Body of pancreas (tissue), 4 donors: Measurements from ENCODE around the gene TAS2R3. TPM values are rescaled to one million over a fixed set of nuclear protein-coding genes. Genes with fewer than 3 reads are reported as not detected.

Source experiments
- ATAC-seq: fragments of 150-250 bp; one replicate; pipeline ENCODE4 v1.9.1; 2016
- DNase-seq, 4 donors: peaks; one replicate each; pipeline ENCODE4 v3.0.0-alpha.2; 2019
- H3K27ac ChIP-seq, 4 donors: fragments of 200-600 bp; sonication (generic); 1 replicate in 3 of 4; 2 replicates in 1 of 4; pipeline versions ENCODE4 v1.5.1 to v1.6.1; 2016 to 2019; ENCODE audit warnings: mild to moderate bottlenecking in 1 of 4, mixed read lengths in 1 of 4, moderate library complexity in 1 of 4
- H3K27me3 ChIP-seq, 2 donors: fragments of 200-600 bp; sonication (generic); one replicate each; pipeline ENCODE4 v1.6.0; 2016; ENCODE audit warnings: mild to moderate bottlenecking in 1 of 2
- H3K36me3 ChIP-seq, 2 donors: fragments of 200-600 bp; sonication (generic); replicated peaks in 1 of 2; 2 replicates each; pipeline ENCODE4 v1.5.1; 2016; ENCODE audit warnings: low read depth in 2 of 2; ENCODE audit not compliant: insufficient read depth in 1 of 2
- H3K4me1 ChIP-seq: fragments of 200-600 bp; sonication (generic); one replicate; pipeline ENCODE4 v1.6.0; 2016
- H3K4me3 ChIP-seq, 2 donors: fragments of 200-600 bp; sonication (generic); 1 replicate in 1 of 2; 2 replicates in 1 of 2; pipeline ENCODE4 v1.5.1; 2016 to 2019
- H3K9me3 ChIP-seq, 3 donors: fragments of 200-600 bp; sonication (generic); 1 replicate in 2 of 3; 2 replicates in 1 of 3; pipeline ENCODE4 v1.5.1; 2016
- CTCF ChIP-seq, 7 experiments: fragments of 450-650 bp in 4 of 7; fragments of 200-600 bp in 3 of 7; sonication (generic) in 3 of 7; IDR thresholded peaks; one replicate each; pipeline ENCODE4 v1.5.1; 2016 to 2019; ENCODE audit warnings: antibody characterized with exemption in 7 of 7
- POLR2A ChIP-seq, 3 donors: fragments of 450-650 bp; IDR thresholded peaks; one replicate each; pipeline ENCODE4 v1.6.1; 2016; ENCODE audit warnings: antibody characterized with exemption in 3 of 3, mild to moderate bottlenecking in 2 of 3
- WGBS, 2 donors: methylation state at CpG; one replicate each; pipeline ENCODE4 v1.1.5; 2017; 5-methylcytosine and 5-hydroxymethylcytosine counted together
- intact Hi-C: fragments of 100-400 bp; cut with DNase I; formaldehyde crosslinking; loops from one replicate; pipeline ENCODE4 v1.15.1; 2023
- small RNA-seq: library from RNA; depleted of rRNA; stranded (forward); fragments of <200 nt; gene quantifications from one replicate; pipeline ENCODE3, GENCODE V24; 2016
- total RNA-seq, 2 donors: library from RNA; depleted of rRNA; stranded (reverse); fragments of >200 nt; gene quantifications; one replicate each; pipeline ENCODE4 v1.1.0, GENCODE V29; 2016

TAS2R3 gene
- total RNA-seq, 2 donors from 2014 or later, result 2.6 TPM; not detected in 1

DNA sequence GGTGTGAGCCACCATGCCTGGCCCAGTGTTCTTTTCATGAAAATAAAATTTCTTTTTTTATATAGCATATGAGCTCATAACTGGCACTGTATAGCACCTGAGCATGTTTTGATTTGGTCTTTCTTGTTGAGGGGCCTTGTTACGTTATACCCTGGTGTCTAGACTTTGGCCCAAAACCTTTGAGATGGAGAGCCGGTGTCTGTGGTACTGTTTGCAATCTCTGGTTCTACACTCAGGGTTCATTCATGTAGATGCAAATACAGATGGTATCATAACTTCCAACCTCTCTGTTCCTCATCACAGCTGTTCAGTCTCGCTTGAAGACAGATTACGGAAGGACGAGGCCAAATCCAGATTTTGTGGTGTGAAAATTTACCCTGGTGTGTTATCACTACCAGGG, 26.0 kb downstream of the TAS2R3 start, which contains the start of gene TAS2R5:
Gene TAS2R5, plus strand, starts transcription at position 301 of the 400 bp plus-strand sequence. CDS start 145 bp downstream, outside the sequence.
- ATAC-seq (no peak), DNase-seq (no peak)
- Histone ChIP-seq H3K36me3 (no peaks in the 10 kb centered on the region), H3K27me3 (no peaks in the 10 kb centered on the region), H3K4me1 (no peaks in the 10 kb centered on the region), H3K9me3 (no peaks in the 10 kb centered on the region), H3K27ac (no peak within 1 kb of the TSS), H3K4me3 (no peak within 1 kb of the TSS)
- TF ChIP-seq POLR2A (IDR thresholded peaks at IDR 0.05) (no peak), CTCF (IDR thresholded peaks at IDR 0.05) (no peak)
- intact Hi-C loops, result no loop called here
- 67 to 91% methylated on average over 2 to 5 of the region's 5 CpGs for WGBS, 2 donors

DNA sequence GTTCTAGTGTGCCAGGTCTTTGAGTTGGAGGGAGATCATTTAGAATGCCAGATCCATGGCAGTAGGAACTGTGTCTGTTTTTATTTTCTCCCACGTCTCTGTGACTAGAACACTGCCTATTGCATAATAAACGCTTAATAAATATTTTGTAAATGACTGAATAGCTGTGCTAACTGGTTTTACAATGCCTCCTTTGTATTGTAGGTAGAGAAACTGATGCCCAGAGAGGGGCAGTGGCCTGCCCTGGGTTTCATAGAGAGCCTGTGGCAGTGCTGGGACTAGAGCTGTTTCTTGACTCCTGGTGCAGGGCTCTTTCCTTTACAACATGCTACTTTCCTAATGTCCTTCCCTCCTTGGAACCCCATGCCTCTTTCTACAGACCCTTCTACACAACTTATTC, 28.6 kb downstream of the TAS2R3 start:
- 65 to 67% methylated on average over 2 of the region's 2 CpGs for WGBS, 2 donors
- no peak for ATAC-seq
- no peaks in the 10 kb centered on the region for H3K36me3 ChIP-seq
- H3K4me3 ChIP-seq, result no peak overlapping the region
- no peak overlapping the region for H3K27ac ChIP-seq
- no peak for DNase-seq
- no peaks in the 10 kb centered on the region for H3K4me1 ChIP-seq
- TF ChIP-seq CTCF (IDR thresholded peaks at IDR 0.05) (no peak), POLR2A (IDR thresholded peaks at IDR 0.05) (no peak)
- H3K27me3 ChIP-seq, result no peaks in the 10 kb centered on the region
- H3K9me3 ChIP-seq, result no peaks in the 10 kb centered on the region
- intact Hi-C loops, result no loop called here

Small RNA genes within 50 kb of the gene (small RNA-seq; reads per million reads assigned to genes)
- gene RNU1-82P, result not detected

Other genes with a start within 250 kb of the TAS2R3 start
- 10 to 100 TPM; 12.7 to 30.7 TPM for gene AGK, start 212.7 kb upstream of the TAS2R3 start, total RNA-seq
- gene DENND11, start 61.9 kb upstream of the TAS2R3 start, total RNA-seq, result 10 to 100 TPM; 17.8 to 31.9 TPM
- not detected for gene WEE2, start 55.7 kb upstream of the TAS2R3 start, total RNA-seq
- gene SSBP1, start 25.7 kb upstream of the TAS2R3 start, total RNA-seq, result 10 to 100 TPM; 32.6 to 52.9 TPM
- gene TAS2R4, start 12.6 kb downstream of the TAS2R3 start, total RNA-seq, result 1 to 10 TPM; 1.3 to 3.4 TPM
- gene TAS2R5, start 26.1 kb downstream of the TAS2R3 start, total RNA-seq, result 1 to 10 TPM in 1 of 2 donors, under 1 TPM in 1; 0.99 to 1.0 TPM
- gene PRSS37, start 77.4 kb downstream of the TAS2R3 start, total RNA-seq, result not detected
- not detected for gene OR9A4, start 152.3 kb downstream of the TAS2R3 start, total RNA-seq
- 1 to 10 TPM in 1 of 2 donors, under 1 TPM in 1; 0.99 to 1.6 TPM for gene CLEC5A, start 182.9 kb downstream of the TAS2R3 start, total RNA-seq
- gene TAS2R38, start 209.7 kb downstream of the TAS2R3 start, total RNA-seq, result not detected
- under 1 TPM; under 0.01 to 0.26 TPM for gene MGAM, start 231.8 kb downstream of the TAS2R3 start, total RNA-seq